ENCODE measurements around the gene CTBP2. TPM values are rescaled to one million over a fixed set of nuclear protein-coding genes. Genes with fewer than 3 reads are reported as not detected.
A peak's percentile ranks its signal among the peaks of the same experiment; 100 is the strongest.

CTBP2 gene
- total RNA-seq, 1 donor from 2014 or later = 55.2 TPM

DNA sequence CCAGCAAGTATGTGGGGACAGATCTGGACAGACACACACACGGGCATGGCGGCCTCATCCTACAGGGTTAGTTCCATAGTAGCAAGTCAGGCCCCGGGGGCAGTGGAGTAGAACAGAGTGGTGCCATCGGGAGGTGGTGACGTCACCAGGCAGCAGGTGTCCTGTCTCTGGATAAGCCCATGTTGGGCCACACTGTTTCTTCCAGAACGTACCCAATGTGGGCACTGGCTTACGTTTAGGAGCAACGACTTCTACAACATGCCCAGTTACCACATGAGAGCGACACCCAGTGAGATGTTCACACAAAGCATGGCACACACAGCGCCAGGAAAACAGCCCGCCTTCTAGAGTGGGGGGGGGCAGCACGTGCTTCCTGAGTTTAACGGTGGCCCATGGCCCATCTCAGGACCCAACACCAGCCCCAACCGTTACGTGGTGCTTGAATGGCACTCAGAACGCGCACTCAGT lies 67.8 kb downstream of the CTBP2 start:
- Histone ChIP-seq H3K36me3 (no peaks in the 10 kb centered on the region), H3K4me2 (no peak overlapping the region), H3K4me1 (peaks cover 17% of the 10 kb centered on the region), H4K20me1 (ENCODE audit: low read depth) (peaks cover 100% of the 10 kb centered on the region), H2AFZ (replicated peaks) (no peak overlapping the region), H3K27me3 (no peaks in the 10 kb centered on the region), H3K27ac (no peak overlapping the region), H3K4me3 (no peak overlapping the region), H3F3A (ENCODE audit: low read depth) (no peaks in the 10 kb centered on the region), H3K9me3 (ENCODE audit: low read depth) (no peaks in the 10 kb centered on the region), H3K9ac (no peak overlapping the region), H3K79me2 (ENCODE audit: low read depth) (peaks cover 100% of the 10 kb centered on the region)
- no peaks in the 10 kb centered on the region for H3K9me3 Mint-ChIP-seq
- H3K4me3 Mint-ChIP-seq = no peak overlapping the region
- peaks cover 24% of the 10 kb centered on the region for H3K36me3 Mint-ChIP-seq
- no peak for DNase-seq (ENCODE audit: low spot score)
- TF ChIP-seq EZH2phosphoT487 (IDR thresholded peaks at IDR 0.05) (no peak), EZH2 (IDR thresholded peaks at IDR 0.05) (no peak)
- TF ChIP-seq, protein P1, sequence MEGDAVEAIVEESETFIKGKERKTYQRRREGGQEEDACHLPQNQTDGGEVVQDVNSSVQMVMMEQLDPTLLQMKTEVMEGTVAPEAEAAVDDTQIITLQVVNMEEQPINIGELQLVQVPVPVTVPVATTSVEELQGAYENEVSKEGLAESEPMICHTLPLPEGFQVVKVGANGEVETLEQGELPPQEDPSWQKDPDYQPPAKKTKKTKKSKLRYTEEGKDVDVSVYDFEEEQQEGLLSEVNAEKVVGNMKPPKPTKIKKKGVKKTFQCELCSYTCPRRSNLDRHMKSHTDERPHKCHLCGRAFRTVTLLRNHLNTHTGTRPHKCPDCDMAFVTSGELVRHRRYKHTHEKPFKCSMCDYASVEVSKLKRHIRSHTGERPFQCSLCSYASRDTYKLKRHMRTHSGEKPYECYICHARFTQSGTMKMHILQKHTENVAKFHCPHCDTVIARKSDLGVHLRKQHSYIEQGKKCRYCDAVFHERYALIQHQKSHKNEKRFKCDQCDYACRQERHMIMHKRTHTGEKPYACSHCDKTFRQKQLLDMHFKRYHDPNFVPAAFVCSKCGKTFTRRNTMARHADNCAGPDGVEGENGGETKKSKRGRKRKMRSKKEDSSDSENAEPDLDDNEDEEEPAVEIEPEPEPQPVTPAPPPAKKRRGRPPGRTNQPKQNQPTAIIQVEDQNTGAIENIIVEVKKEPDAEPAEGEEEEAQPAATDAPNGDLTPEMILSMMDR (IDR thresholded peaks at IDR 0.05) = no peak
- peaks cover 9% of the 10 kb centered on the region for H3K27me3 Mint-ChIP-seq (ENCODE audit: insufficient read depth, low read depth)
- H3K4me1 Mint-ChIP-seq = peaks cover 50% of the 10 kb centered on the region
- no peak overlapping the region for H3K27ac Mint-ChIP-seq

GRCh38 chr10:125091891-125092290 lies 68.5 kb downstream of the CTBP2 start:
- Histone ChIP-seq H3K27ac (no peak overlapping the region), H3K79me2 (ENCODE audit: low read depth) (peaks cover 100% of the 10 kb centered on the region), H3K4me2 (no peak overlapping the region), H2AFZ (replicated peaks) (no peak overlapping the region), H3K9ac (no peak overlapping the region), H3K4me1 (peaks cover 17% of the 10 kb centered on the region), H3K4me3 (no peak overlapping the region), H3K9me3 (ENCODE audit: low read depth) (no peaks in the 10 kb centered on the region), H3K36me3 (no peaks in the 10 kb centered on the region), H3K27me3 (no peaks in the 10 kb centered on the region), H4K20me1 (ENCODE audit: low read depth) (peaks cover 100% of the 10 kb centered on the region), H3F3A (ENCODE audit: low read depth) (no peaks in the 10 kb centered on the region)
- no peak overlapping the region for H3K27ac Mint-ChIP-seq
- no peak for DNase-seq (ENCODE audit: low spot score)
- peaks cover 6% of the 10 kb centered on the region for H3K27me3 Mint-ChIP-seq (ENCODE audit: insufficient read depth, low read depth)
- TF ChIP-seq, protein P1 (IDR thresholded peaks at IDR 0.05) = no peak
- TF ChIP-seq EZH2phosphoT487 (IDR thresholded peaks at IDR 0.05) (no peak), EZH2 (IDR thresholded peaks at IDR 0.05) (no peak)
- H3K4me1 Mint-ChIP-seq = peaks cover 50% of the 10 kb centered on the region
- H3K4me3 Mint-ChIP-seq = no peak overlapping the region
- H3K36me3 Mint-ChIP-seq = peaks cover 27% of the 10 kb centered on the region
- no peaks in the 10 kb centered on the region for H3K9me3 Mint-ChIP-seq

GRCh38 chr10:125089469-125089868 lies 70.9 kb downstream of the CTBP2 start:
- Histone ChIP-seq H3K79me2 (ENCODE audit: low read depth) (peaks cover 100% of the 10 kb centered on the region), H3K27me3 (no peaks in the 10 kb centered on the region), H4K20me1 (ENCODE audit: low read depth) (peaks cover 100% of the 10 kb centered on the region), H3K27ac (no peak overlapping the region), H3K9me3 (ENCODE audit: low read depth) (no peaks in the 10 kb centered on the region), H2AFZ (replicated peaks) (no peak overlapping the region), H3K4me1 (peaks cover 17% of the 10 kb centered on the region), H3K9ac (peak overlapping the region; percentile 27), H3K4me2 (no peak overlapping the region), H3K4me3 (no peak overlapping the region), H3K36me3 (no peaks in the 10 kb centered on the region), H3F3A (ENCODE audit: low read depth) (no peaks in the 10 kb centered on the region)
- no peaks in the 10 kb centered on the region for H3K9me3 Mint-ChIP-seq
- H3K4me1 Mint-ChIP-seq = peaks cover 46% of the 10 kb centered on the region
- peaks cover 33% of the 10 kb centered on the region for H3K36me3 Mint-ChIP-seq
- H3K27ac Mint-ChIP-seq = no peak overlapping the region
- TF ChIP-seq, protein P1 (IDR thresholded peaks at IDR 0.05) = no peak
- TF ChIP-seq EZH2phosphoT487 (IDR thresholded peaks at IDR 0.05) (no peak), EZH2 (IDR thresholded peaks at IDR 0.05) (no peak)
- DNase-seq (ENCODE audit: low spot score) = no peak
- peaks cover 4% of the 10 kb centered on the region for H3K27me3 Mint-ChIP-seq (ENCODE audit: insufficient read depth, low read depth)
- no peak overlapping the region for H3K4me3 Mint-ChIP-seq

All from neural progenitor cell (in vitro differentiated cells).